DND-41 (cell line): ENCODE data around the gene CARNS1.

Experiments used
- ATAC-seq: fragments of 200-7000 bp; cut with Tn5 transposase; 3 replicates; pipeline ENCODE4 v1.9.1; 2021; ENCODE audit warnings: low read depth; ENCODE audit not compliant: insufficient read depth
- DNase-seq: peaks from one replicate; pipeline ENCODE4 v3.0.0-alpha.2; 2020
- H2AFZ ChIP-seq: 2 replicates; pipeline ENCODE4 v1.6.0; 2012; ENCODE audit warnings: low read depth, low read length
- H3K27ac ChIP-seq: 2 replicates; pipeline ENCODE4 v1.5.1; 2012; ENCODE audit warnings: low read length, inconsistent platforms
- H3K27me3 ChIP-seq: fragments of 200-600 bp; sonication (generic); 2 replicates; pipeline ENCODE4 v1.6.0; 2012; ENCODE audit warnings: low read length, mild to moderate bottlenecking, inconsistent platforms; ENCODE audit not compliant: insufficient read depth, poor library complexity
- H3K36me3 ChIP-seq: 2 replicates; pipeline ENCODE4 v1.5.1; 2012; ENCODE audit warnings: low read length, inconsistent platforms; ENCODE audit not compliant: insufficient read depth
- H3K4me1 ChIP-seq: 2 replicates; pipeline ENCODE4 v1.5.1; 2012; ENCODE audit warnings: mild to moderate bottlenecking, low read length; ENCODE audit not compliant: insufficient read depth
- H3K4me2 ChIP-seq: 2 replicates; pipeline ENCODE4 v1.6.0; 2012; ENCODE audit warnings: mild to moderate bottlenecking, moderate library complexity, low read length, inconsistent platforms; ENCODE audit not compliant: insufficient read depth
- H3K4me3 ChIP-seq, 2 experiments: fragments of 200-600 bp in 1 of 2; shearing (Covaris generic) in 1 of 2; 2 replicates each; pipeline ENCODE4 v1.5.1; 2012 to 2016; ENCODE audit warnings: inconsistent platforms in 2 of 2, low read length in 2 of 2, mild to moderate bottlenecking in 2 of 2, low read depth in 1 of 2, moderate library complexity in 1 of 2
- H3K79me2 ChIP-seq: 2 replicates; pipeline ENCODE4 v1.6.0; 2012; ENCODE audit warnings: low read length, inconsistent platforms; ENCODE audit not compliant: insufficient read depth
- H3K9ac ChIP-seq: 2 replicates; pipeline ENCODE4 v1.6.0; 2012; ENCODE audit warnings: low read depth, mild to moderate bottlenecking, inconsistent platforms, low read length, moderate library complexity
- H3K9me3 ChIP-seq: 2 replicates; pipeline ENCODE4 v1.5.1; 2012; ENCODE audit warnings: low read length, moderate library complexity, mild to moderate bottlenecking, inconsistent platforms; ENCODE audit not compliant: insufficient read depth, severe bottlenecking
- H4K20me1 ChIP-seq: 2 replicates; pipeline ENCODE4 v1.6.0; 2012; ENCODE audit warnings: low read length; ENCODE audit not compliant: insufficient read depth
- EZH2 ChIP-seq: IDR thresholded peaks from 3 replicates; pipeline ENCODE4 v1.6.1; 2012; ENCODE audit warnings: borderline replicate concordance, low read depth, mild to moderate bottlenecking, moderate library complexity, low read length, inconsistent platforms; ENCODE audit not compliant: severe bottlenecking
- TF ChIP-seq, protein P1 (sequence below): IDR thresholded peaks from 2 replicates; pipeline ENCODE4 v1.5.1; 2012; ENCODE audit warnings: borderline replicate concordance, low read length, moderate library complexity, mild to moderate bottlenecking; ENCODE audit not compliant: poor library complexity, severe bottlenecking; ENCODE audit errors: extremely low read depth

The CARNS1 gene

DNA sequence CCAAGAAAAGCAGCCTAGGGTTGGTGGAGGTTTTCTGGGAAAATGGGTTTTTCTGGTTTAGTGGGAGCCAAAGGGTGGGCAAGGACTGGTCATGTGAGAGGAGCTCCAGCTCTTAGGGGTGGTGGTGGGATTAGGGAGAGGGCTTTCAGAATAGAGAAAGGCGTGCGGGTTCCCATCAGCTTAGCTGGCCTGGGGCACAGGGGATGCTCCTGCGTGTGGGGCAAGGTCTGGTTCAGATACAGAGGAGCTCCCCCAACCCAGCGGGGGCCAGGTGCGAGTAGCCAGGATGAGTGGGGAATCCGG, 52.9 kb downstream of the CARNS1 start:
- Histone ChIP-seq H3K9ac (peak overlapping the region; percentile 95), H3K4me2 (peak overlapping the region; percentile 98), H3K4me3 (peak overlapping the region; percentile 60 to 90), H3K79me2 (peaks cover 38% of the 10 kb centered on the region), H2AFZ (peak overlapping the region; percentile 74), H3K4me1 (peaks cover 54% of the 10 kb centered on the region), H3K9me3 (no peaks in the 10 kb centered on the region), H3K36me3 (peaks cover 12% of the 10 kb centered on the region; the same call in 1 of the 2 replicates), H3K27me3 (no peaks in the 10 kb centered on the region), H3K27ac (peak overlapping the region; percentile 87), H4K20me1 (no peaks in the 10 kb centered on the region)
- no peak for TF ChIP-seq EZH2
- TF ChIP-seq, protein P1, sequence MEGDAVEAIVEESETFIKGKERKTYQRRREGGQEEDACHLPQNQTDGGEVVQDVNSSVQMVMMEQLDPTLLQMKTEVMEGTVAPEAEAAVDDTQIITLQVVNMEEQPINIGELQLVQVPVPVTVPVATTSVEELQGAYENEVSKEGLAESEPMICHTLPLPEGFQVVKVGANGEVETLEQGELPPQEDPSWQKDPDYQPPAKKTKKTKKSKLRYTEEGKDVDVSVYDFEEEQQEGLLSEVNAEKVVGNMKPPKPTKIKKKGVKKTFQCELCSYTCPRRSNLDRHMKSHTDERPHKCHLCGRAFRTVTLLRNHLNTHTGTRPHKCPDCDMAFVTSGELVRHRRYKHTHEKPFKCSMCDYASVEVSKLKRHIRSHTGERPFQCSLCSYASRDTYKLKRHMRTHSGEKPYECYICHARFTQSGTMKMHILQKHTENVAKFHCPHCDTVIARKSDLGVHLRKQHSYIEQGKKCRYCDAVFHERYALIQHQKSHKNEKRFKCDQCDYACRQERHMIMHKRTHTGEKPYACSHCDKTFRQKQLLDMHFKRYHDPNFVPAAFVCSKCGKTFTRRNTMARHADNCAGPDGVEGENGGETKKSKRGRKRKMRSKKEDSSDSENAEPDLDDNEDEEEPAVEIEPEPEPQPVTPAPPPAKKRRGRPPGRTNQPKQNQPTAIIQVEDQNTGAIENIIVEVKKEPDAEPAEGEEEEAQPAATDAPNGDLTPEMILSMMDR: no peak
- ATAC-seq (peak; percentile 10), DNase-seq (no peak)

DNA sequence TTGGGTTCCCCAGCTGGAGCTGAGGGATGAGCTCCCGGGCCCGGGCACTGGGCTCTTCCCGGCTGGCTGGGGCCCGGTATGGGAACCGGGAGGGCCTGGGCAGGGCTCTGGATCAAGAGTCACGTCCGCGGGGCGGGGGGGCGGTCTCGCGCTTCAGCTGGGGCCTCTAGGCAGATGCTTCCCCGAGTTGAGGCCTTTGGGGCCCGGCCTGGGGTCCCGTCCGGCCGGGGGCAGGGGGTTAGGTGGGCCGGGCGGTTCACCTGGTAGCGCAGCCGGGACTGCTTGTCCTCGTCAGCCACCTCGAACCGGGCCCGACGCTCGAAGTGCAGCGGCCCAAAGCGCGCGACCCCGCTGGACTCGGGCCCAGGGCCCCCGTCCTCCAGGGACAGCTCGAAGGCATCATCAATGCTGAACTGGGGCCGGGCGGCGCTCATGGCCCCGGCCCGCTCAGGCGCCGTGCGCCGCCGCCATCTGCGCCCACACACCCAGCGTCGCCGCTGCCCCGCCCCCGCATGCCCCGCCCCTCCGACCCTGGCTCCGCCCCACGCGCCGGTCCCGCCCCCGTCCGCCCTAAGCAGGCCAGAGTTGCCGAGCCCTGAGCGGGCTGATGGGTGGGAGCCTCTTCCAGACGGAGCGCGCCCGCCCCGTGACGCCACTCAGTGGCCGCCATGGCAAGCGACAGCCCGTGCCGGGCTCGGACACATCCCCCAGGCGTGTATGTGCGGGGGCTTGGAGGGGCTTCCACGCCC, 53.5 kb downstream of the CARNS1 start, which contains the start of gene TMEM134:
TSS of gene TMEM134 (minus strand) at position 493 of the 749 bp plus-strand sequence. CDS start at position 434, 59 bp downstream.
- Histone ChIP-seq H2AFZ (peak within 1 kb of the TSS; percentile 74), H3K4me1 (peaks cover 50% of the 10 kb centered on the region), H3K36me3 (peaks cover 12% of the 10 kb centered on the region; the same call in 1 of the 2 replicates), H3K79me2 (peaks cover 36% of the 10 kb centered on the region), H4K20me1 (no peaks in the 10 kb centered on the region), H3K9me3 (no peaks in the 10 kb centered on the region), H3K27me3 (no peaks in the 10 kb centered on the region), H3K9ac (peak within 1 kb of the TSS; percentile 95), H3K4me2 (peak within 1 kb of the TSS; percentile 98), H3K4me3 (peak within 1 kb of the TSS; percentile 60 to 90), H3K27ac (peak within 1 kb of the TSS; percentile 87)
- ATAC-seq (peak; percentile 80), DNase-seq (peak; percentile 93)
- TF ChIP-seq EZH2: no peak
- TF ChIP-seq, protein P1: peak; percentile 77

DNA sequence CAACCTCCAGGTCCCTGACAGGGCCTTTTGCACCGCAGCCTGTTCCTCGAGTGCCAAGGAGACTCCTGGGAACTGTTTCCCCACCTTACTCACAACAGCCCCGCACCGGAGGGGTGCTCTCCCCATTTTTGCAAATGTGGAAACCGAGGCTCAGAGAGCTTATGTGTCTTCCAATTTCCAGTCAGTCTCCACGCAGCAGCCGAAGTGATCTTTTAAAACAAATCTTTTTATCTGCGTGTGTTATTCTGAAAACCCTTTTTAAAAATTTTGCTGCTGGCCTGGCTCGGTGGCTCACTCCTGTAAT, 54.0 kb downstream of the CARNS1 start:
- Histone ChIP-seq H3K9ac (peak overlapping the region; percentile 95), H3K9me3 (no peaks in the 10 kb centered on the region), H2AFZ (peak overlapping the region; percentile 62), H3K4me2 (peak overlapping the region; percentile 98), H3K4me3 (peak overlapping the region; percentile 12 to 60; a peak in 3 of 4 replicates), H3K4me1 (peaks cover 45% of the 10 kb centered on the region), H3K36me3 (peaks cover 12% of the 10 kb centered on the region; the same call in 1 of the 2 replicates), H3K27ac (peak overlapping the region; percentile 78), H3K79me2 (peaks cover 30% of the 10 kb centered on the region), H4K20me1 (no peaks in the 10 kb centered on the region), H3K27me3 (no peaks in the 10 kb centered on the region)
- DNase-seq (no peak), ATAC-seq (no peak)
- TF ChIP-seq, protein P1: no peak
- TF ChIP-seq EZH2: no peak
